ENCODE data around the gene SMPDL3B. TPM values are rescaled to one million over a fixed set of nuclear protein-coding genes. Genes with fewer than 3 reads are reported as not detected.

Gene SMPDL3B
- total RNA-seq, 1 experiment from 2014 or later = 51.3 TPM

DNA sequence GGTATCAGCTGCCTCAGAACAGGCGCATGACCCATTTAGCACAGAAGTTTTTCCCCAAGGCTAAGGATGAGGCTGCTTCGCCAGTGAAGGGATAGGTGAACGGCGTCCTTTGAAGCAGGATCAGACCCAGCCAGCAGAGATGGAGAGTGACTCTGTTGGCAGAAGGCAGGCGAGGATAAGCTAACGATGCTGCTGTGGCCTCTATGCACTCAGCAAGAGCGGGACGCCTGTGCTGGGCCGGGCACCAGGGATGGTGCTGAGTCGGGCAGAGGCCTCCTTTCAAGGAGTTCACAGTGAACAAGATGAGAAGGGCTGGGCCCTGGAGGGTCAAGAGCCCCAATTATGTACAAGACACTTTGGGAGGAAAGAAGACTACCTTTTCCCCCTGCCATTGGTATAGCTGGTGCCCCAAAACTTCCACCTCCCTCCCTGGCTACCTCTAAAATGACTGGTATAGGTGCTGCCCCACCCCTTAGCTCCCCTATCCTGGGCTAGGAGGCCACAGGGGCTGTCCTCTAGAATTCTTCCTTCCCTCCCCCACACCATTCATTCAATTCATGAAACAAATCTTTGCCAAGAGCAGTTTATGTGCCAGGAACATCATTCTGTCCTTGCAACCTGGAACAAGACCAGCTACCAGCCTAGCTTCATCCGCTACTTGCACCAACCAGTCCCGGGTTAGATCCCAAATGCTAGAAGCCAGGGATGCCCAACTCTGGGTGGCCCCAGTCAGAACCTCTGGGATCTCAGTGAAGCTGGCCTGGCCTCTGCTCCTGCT is 32.5 kb downstream of the SMPDL3B start:
- no peak overlapping the region for H2BK12ac ChIP-seq (ENCODE audit: insufficient read length, low read depth, low read length)
- H2BK5ac ChIP-seq (ENCODE audit: insufficient read length, low read length) = no peak overlapping the region
- no CpG with 5 or more reads among the region's 12 CpGs for WGBS (ENCODE audit: extremely low coverage, insufficient read length, low lambda C conversion rate)
- H3K9me3 Mint-ChIP-seq = no peaks in the 10 kb centered on the region
- H3K4me2 ChIP-seq (ENCODE audit: insufficient read depth, insufficient read length, low read length) = no peak overlapping the region
- no peak overlapping the region for H3K27ac ChIP-seq (ENCODE audit: insufficient read length, low read depth, low read length)
- H4K91ac ChIP-seq (ENCODE audit: insufficient read length, low read depth, low read length) = no peak overlapping the region
- no peaks in the 10 kb centered on the region for H3K4me1 ChIP-seq (ENCODE audit: insufficient read depth, low read length)
- no peak overlapping the region for H3K23ac ChIP-seq (ENCODE audit: insufficient read length, low read depth, low read length)
- no peak overlapping the region for H4K8ac ChIP-seq (replicated peaks; ENCODE audit: insufficient read length, low read depth, low read length)
- peaks cover 11 to 41% (median 31%) of the 10 kb centered on the region in 3 experiments; a peak in 6 of 7 replicates for H3K36me3 Mint-ChIP-seq (ENCODE audit: insufficient read depth in 1 of 3, low read depth in 3 of 3)
- DNase-seq = no peak
- no peaks in the 10 kb centered on the region for H3K23me2 ChIP-seq (ENCODE audit: insufficient read length, low read depth, low read length, poor library complexity, severe bottlenecking)
- H3K79me2 ChIP-seq (ENCODE audit: insufficient read depth, low read length) = no peaks in the 10 kb centered on the region
- H3K9me3 ChIP-seq (ENCODE audit: control insufficient read depth, low read depth, low read length) = no peaks in the 10 kb centered on the region
- no peak overlapping the region for H3K4ac ChIP-seq (ENCODE audit: low read depth, low read length)
- H3K27me3 Mint-ChIP-seq (ENCODE audit: low read depth) = no peaks in the 10 kb centered on the region; the same call in 1 of the 2 replicates
- no peak overlapping the region for H2AFZ ChIP-seq (ENCODE audit: low read length)
- no peak overlapping the region for H2BK20ac ChIP-seq (ENCODE audit: low read depth, low read length, poor library complexity, severe bottlenecking)
- H3K14ac ChIP-seq (ENCODE audit: insufficient read depth, low read length) = no peak overlapping the region
- no peak overlapping the region for H3T11ph ChIP-seq (ENCODE audit: low read length)
- no peak overlapping the region for H2BK15ac ChIP-seq (ENCODE audit: low read depth, low read length)
- no peak overlapping the region for H3K56ac ChIP-seq (ENCODE audit: insufficient read length, low read depth, low read length)
- H3K27ac Mint-ChIP-seq = no peak overlapping the region
- H2AK5ac ChIP-seq (ENCODE audit: insufficient read length, low read length) = no peak overlapping the region
- H3K27me3 ChIP-seq (ENCODE audit: insufficient read depth, low read length) = no peaks in the 10 kb centered on the region
- peaks cover 0 to 2% of the 10 kb centered on the region in 2 experiments; a peak in 1 of 4 replicates for H3K4me1 Mint-ChIP-seq
- no peak for TF ChIP-seq CTCF (conservative IDR thresholded peaks at IDR 0.05)
- H3K9ac ChIP-seq (ENCODE audit: extremely low read depth, insufficient read length, low read length) = no peak overlapping the region
- H4K5ac ChIP-seq (ENCODE audit: insufficient read length, low read depth, low read length) = no peak overlapping the region
- no peak overlapping the region for H3K18ac ChIP-seq (ENCODE audit: insufficient read length, low read depth, low read length)
- no peak overlapping the region for H3K4me3 Mint-ChIP-seq
- no peaks in the 10 kb centered on the region for H3K79me1 ChIP-seq (ENCODE audit: insufficient read depth, low read depth, low read length, poor library complexity, severe bottlenecking)
- no peak overlapping the region for H2BK120ac ChIP-seq (ENCODE audit: low read depth, low read length, poor library complexity, severe bottlenecking)
- no peaks in the 10 kb centered on the region for H4K20me1 ChIP-seq (ENCODE audit: control insufficient read depth, insufficient read depth, insufficient read length)
